ENCODE results near the gene PKP4.
"Not testable (repeated sequence)": the region's sequence is repeated elsewhere in the genome, so short reads cannot be mapped to it uniquely, and the experiment has no call there.

GRCh38 chr2:158704724-158705465 is 248.1 kb downstream of the PKP4 start:
- not testable (repeated sequence) for TF ChIP-seq CTCF (conservative IDR thresholded peaks at IDR 0.05; ENCODE audit: low read depth in 2 of 2); EZH2 (IDR thresholded peaks at IDR 0.05; ENCODE audit: low read depth, unreplicated experiment); POLR2AphosphoS5 (IDR thresholded peaks at IDR 0.05; ENCODE audit: low read depth); CREB1 (CRISPR knock-in tag; IDR thresholded peaks at IDR 0.05; ENCODE audit: low read depth); EZH2phosphoT487 (IDR thresholded peaks at IDR 0.05; ENCODE audit: unreplicated experiment)
